ENCODE results near the gene MAP1B.

Gene MAP1B

DNA sequence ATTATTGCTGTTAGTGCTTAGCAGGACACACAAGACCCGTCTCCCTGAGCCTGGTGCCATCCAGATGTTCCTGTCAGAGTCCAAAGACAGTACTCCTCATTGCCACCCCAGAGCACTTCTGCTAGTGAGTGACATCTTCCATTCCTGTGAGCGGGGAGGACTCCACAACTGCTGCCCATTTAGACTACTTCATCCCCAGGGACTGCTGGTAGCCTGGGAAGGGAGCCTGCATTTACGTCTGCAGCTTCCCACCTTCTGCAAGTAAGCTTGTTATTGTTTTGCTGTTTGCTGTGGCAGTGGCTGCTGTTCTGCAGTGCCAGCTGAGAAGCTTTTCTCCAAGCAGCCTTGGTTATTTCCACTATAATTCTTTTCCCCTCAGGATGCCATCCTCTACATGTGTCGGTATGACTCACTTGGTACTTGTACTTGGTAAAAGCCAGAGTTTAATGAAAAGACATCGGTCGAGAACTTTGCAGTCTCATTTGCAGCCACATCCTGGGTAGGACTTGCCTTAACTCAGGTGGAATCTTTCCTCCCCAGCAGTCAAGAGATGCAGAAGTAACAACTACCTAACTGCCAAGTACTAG, 10.6 kb upstream of the MAP1B start:
- no peak for DNase-seq (ENCODE audit: low read depth)

DNA sequence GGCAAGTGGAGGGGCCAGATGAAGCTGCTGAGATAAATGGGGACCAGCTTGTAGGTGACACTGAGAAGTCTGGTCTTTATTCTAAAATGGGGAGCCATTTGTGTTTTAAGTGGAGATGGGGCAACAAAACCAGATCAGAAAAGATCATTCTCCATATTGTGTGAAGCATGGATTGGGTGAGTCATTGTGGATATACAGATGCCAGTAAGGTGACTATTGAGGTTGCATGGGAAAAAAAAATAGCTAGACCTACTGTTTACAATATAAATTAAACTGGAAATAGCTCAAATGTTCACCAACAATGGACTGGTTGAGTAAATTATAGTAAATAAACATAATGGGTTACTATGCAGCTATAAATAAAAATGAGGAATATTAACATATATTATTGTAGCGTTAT, 5.4 kb upstream of the MAP1B start:
- no peak for DNase-seq (ENCODE audit: low read depth)

DNA sequence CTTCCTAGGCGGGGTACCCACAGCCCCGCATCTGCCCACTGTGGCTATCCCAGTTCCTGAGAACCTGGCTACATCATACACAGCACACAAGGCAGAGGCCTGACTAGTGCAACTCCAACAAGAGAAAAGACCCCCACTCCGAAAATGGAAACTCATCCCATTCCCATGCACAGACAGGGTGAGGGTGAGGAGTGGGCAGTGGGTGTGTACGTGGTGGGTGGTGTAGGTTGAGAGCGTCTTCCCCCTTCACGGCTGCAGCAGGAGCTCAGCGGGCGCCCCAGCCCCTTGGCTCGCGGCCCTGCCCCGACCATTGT, 501 bp upstream of the MAP1B start:
- DNase-seq (ENCODE audit: low read depth), result no peak

DNA sequence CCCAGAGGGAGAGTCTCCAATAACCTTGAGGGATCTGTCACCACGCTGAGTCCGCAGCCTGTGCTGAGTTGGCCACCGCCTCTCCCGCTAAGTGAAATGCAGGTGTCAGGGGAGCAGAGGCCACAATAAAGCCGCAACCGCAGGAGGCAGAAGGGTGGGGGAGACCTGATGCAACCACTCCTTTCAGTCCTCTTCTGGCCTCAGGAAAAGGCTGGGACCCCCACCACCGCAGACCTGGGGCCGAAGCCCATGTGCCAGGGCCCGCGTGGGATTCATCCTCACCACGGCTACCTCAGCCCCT, 576 bp downstream of the MAP1B start:
- no peak for DNase-seq (ENCODE audit: low read depth)

DNA sequence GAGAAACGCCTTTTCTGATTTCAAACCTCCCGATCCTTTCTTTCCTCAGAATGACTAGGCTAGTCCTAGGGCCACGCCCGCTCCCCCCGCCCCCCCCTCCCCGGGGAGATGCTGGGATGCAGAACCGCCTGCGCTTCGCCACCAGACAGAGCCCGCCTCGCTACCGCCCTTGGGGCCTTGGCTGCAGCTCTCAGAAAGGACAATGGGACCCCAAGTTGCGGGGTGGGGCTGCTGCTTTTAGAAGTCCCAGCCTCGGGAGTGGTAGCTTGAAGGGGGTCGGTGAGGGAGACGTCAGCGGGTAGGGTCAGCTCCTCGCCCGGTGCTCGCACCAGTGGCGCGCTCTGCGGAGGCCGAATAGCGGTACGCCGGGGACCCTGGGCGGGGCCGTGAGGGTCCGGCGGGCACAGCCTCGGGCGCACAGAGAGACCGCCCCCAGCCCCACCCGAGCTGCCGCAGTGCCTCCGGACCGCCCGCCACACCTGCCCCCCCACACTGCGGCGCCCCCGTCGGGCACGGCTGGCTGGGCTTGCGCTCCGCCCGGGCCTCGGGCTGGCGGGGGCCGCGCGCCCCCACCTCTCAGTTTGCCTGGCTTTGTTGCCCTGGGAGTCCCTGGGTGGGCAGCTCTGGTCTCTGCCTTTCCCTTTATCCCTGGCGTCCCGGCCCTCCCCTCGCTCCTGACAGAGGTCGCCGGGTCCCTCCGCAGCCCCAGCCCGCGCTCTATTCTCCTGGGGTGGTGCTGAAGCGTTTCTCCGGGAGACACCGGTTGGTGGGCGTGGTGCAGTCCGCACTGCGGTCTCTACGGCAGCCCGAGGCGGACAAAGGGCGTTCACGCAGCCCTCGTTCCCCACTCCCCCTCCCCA, 1.2 kb downstream of the MAP1B start:
- DNase-seq (ENCODE audit: low read depth), result peak; percentile 34

DNA sequence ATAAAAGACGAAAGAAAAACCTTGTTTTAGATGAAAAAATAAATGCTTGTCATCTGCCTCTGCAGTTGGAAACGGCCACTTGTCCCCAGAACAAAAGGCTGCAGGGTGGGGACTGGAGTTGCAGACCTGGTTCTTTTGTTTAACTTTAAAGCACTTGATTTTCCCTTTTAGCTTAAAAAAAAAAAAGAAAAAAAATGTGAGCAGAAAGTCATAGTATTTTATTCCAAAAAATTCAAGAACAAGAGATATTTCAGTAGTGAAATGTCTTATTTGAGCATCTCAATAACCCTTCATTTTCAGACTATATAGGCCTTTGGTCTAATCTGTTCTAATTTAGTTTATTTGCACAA, 1.8 kb downstream of the MAP1B start:
- no peak for DNase-seq (ENCODE audit: low read depth)

DNA sequence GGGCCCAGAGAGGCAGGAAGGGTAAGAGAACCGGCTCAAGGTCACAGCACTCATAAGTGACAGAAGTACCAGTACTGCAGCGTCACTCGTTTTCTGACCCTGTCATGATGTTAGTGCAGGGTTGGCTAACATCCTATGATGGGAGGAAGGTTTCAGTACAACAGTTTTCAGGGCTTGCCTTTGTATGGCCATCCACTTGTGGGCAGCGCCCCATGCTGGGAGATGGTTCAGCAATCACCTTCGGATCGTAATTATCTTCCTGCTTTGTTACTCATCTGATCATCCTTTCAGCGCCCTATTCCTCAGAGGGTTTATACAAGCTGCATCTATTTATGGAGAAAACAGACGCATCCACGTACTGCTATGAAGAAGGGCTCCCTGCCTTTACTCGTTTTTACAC, 2.4 kb downstream of the MAP1B start:
- DNase-seq (ENCODE audit: low read depth), result no peak

DNA sequence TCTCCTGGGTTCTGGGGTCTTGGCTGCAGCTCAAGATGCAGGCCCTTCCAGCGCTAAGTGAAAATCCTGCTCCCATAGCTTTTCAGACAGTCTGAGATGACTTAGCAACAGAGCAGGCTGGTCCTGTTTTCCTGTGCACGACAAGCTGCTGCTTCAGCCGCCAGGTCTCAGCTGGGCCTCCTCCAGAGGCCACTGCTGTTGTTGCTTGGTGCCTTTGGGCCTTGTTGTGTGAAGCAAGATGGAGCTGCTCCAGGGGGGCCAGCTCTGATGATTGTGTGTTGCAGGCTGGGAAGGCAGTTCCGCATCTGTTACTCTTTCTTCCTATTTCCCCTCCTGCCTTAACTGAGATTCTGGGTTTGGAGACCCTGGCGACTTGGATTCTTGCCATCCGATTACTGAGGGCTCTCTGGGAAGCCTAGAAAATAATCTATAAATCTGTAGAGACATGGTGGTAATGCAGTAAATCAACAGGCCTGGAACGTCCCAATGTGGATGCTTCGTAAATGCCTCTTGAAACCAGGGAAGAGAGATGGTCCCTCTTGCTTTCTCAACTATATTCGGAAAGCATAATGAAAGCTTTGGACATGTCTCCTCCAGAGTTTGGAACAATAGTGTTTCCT, 3.2 kb downstream of the MAP1B start:
- no peak for DNase-seq (ENCODE audit: low read depth)

DNA sequence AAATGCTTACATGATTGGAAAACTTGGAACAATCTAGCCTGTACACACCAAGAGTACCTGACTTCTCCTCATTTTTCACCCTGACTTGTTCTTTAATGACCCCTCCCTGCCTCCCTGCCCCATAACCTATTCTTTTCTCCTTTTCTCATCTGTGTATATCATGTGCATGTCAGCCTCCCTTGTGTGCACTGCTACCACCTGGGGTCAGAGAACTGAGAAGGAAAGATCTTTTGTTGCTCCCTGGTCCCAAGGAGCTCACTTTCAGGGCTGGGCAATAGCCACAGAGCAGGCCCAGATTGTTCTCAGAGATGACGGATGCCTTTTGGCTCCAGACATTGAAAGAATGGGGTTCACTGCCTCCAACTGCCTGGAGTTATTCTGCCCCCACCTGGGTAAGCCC, 5.1 kb downstream of the MAP1B start:
- no peak for DNase-seq (ENCODE audit: low read depth)

DNA sequence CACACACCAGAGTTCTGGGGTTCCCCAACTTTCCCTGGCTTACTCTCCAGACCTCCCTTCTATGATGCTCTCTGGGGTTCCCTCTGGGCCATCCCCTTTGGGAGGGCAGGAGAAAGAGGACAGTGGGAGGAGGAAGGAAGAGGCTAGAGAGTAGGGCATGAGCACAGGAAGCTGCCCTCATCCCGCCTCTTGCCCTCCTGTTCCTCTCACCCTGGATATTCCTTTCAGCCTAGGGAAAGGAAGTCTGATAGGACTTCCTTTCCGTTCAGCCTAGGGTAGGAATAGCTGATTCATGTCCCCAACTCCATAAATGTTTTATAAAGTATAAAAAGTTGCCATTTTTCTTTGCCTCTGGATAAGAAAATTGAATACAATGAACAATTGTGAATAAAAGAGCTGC, 7.4 kb downstream of the MAP1B start:
- no peak for DNase-seq (ENCODE audit: low read depth)

DNA sequence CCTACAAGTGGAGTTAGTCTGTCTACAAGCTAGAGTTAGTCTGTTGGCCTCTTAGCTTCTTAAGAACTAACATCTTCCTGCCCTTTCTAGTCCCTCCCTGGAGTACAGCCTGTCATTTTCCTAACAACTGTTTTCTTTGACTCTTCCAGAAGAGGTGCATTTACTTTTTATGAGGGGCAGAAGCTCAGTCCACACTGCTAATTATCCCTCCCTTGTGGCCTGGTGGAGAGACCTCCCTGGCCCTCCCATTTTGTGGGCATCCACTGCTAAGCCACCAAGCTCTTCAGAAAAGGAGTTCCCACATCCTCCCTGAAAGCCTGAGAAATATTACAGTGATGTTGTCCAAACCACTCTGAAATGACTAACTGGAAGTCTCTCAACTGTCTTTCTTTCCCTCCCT, 8.0 kb downstream of the MAP1B start:
- no peak for DNase-seq (ENCODE audit: low read depth)

DNA sequence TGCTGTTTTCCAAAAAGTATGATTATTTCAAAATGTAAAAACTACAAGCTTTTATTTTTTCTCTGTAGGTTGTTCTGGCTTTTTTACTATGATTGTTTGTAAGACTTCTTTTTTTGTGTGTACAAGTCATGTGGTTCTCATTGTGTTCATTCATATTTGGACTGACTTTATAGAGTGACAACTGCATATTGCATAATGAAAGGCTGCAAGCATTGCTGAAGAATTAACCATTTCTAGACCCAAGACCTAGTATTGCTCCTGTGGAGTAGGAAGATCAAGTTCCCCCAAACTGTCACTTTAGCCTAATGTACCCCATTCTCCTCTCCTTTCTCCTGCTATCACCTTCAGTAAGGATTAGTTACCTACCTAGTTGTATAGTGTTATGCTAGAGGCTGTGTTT, 10.0 kb downstream of the MAP1B start:
- DNase-seq (ENCODE audit: low read depth), result no peak

DNA sequence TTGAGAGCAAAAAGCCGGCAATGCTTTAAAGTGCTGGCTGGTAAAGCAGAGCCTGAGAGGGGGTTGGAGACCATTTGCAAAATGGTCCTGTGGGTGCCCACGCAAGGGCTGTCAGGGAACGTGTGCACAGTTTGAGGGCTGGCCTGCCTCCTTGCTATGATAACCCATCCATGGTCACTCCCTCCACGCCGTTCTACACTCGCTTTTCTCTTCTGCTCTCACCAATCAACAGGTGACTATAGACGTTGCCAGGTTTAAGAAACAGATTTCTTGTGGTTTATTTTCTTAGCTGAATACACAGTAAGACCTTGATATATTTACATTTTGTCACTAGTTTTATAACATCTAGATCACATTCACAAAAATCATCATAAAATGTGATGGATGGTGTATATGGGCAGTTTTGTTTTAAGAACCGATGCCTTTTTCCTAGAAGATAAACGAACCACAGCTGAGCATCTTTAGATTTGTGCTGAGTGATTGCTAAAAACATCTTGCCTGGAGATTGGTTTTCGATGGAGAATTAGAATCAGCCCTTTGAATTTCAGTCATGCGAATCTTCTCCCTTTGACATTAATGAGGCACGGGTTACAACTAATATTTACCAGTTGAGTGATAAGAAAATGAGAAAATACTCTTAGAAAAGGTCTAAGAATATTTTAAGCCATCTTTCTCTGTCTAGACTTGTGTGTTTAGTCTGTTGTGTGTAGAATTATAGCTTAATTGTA, 13.9 kb downstream of the MAP1B start:
- DNase-seq (ENCODE audit: low read depth), result no peak

DNA sequence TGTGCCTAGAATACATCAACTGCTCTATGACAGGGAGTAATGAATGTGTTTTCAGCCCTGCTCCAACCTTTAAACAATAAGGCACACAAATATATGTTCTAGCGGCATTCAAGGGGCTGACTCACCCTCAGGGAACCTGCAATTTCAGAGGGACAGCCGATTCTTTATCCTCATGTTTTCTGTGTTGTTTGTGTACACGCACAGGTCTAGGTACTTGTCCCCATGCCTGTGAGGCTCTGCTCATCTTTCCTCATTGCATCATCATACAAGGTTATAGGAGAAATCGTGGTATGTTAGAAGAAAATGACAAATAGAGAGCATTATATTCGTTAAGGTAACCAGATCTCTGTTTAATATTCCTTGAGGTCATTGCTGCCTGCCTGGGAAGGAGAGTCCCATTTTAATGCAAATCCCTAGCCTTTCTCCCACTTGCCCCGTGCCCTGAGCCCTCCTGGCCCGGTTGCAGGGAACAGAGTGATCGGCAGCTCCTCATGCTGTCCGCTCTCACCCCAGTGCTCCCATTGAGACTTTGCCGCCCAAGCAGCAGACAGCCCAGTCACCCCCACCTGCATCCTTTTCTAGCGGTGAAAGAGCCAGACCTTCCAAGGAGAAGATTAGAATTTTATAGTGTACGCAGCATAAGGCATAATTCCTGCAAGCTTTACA, 14.6 kb downstream of the MAP1B start:
- DNase-seq (ENCODE audit: low read depth), result no peak

DNA sequence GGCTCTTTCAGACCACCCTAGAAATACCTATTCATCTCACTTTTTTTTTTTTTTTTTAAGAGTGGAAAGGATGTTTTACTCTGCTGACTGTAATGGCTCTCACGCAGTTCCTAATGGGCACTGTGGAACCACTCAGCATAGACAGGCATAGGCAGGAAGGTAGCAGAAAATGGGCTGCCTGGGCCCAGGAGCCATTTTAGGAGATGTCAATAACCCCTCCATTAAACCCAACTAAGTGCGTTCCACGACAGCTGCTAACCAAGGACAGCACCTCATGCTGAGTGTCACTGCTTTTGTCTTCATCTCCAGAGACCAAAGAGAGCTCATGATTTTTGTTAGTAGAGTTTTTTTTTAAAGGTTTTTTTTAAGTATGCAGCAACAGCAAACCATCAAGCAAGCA, 15.3 kb downstream of the MAP1B start:
- DNase-seq (ENCODE audit: low read depth), result no peak

DNA sequence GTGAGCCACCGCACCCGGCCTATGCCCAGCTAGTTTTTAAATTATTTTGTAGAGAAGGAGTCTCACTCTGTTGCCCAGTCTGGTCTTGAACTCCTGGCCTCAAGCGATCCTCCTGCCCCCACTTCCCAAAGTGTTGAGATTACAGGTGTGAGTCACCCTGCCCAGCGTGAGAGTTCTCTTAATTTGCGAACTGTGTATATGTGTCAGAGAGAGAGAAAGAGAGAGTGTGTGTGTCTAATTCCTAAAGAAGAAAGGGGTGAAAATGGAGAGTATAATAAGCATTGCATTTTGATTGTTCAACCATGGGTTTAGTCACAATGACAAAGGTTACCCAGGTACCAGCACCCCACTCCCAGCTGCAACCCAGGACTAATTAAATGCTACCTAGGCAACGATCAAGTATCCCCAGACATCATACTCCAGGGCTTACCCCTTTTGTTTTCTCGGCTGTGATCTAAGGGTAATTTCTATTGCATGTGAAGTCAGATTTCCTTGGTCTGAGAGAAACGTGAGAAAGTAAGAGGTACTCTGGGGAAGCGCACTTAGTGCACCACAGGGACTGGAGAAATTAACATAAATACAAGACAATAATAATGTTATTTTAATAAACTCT, 16.6 kb downstream of the MAP1B start:
- no peak for DNase-seq (ENCODE audit: low read depth)

DNA sequence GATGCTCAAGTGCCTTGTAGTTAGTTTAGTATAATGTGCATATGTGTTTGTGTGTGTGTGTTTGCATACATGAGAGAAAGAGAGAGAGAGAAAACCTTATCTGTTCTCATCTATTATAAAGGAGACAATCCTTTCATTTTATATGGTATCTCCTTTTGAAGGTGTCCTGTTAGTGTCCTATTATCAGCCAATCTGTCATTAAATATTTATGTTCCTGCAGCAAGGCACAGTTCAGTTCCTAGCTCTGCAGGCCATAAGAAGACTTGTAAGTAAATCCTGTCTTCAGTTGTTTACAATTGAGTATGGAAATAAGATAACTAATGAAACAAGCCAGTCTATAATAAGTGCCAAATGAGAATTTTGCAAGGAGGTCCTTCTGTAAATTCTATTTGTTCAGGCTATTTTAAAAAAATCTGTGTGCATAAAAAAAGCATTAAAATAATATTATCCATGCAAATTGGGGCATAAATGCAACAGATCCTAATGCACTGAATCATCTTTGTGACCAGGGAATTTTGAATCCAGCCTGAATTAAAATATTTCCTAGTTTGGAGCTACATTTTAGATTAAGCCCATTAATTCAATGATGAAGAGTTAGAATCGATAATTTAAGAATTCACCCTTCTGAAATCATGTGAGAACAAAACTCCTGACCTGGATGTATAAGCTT, 18.1 kb downstream of the MAP1B start:
- DNase-seq (ENCODE audit: low read depth), result no peak

DNA sequence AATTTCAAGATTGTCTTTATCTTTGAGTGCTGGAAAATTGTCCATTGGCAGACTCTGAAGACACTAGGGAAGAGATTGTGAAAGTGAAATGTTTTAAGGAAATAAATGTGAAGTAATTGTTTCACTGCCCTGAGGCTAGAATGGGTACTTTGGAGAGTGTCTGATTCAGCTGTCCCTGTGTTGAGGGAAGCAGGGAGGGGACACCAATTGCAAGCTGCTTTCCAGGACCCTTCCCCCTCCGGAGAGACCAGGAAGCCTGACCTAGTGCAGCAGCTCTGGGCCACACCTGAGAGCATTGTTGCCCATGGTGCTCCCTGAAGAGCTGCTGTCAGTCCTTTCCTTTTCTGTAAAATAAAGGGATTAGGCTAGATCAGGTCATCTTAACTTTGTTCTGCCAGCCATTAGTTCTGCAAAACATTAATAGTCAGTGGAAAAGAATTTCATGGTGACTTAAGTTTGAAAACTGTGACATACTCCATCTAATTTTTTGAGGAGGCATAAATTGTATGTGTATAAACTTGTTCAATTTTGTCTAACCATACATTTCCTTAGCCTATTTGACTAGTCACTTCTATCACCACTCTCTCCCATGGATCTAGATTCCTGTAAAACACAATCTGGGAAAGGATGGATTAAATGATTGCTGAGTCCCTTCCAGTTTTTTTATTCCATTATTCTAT, 18.8 kb downstream of the MAP1B start:
- DNase-seq (ENCODE audit: low read depth), result no peak

DNA sequence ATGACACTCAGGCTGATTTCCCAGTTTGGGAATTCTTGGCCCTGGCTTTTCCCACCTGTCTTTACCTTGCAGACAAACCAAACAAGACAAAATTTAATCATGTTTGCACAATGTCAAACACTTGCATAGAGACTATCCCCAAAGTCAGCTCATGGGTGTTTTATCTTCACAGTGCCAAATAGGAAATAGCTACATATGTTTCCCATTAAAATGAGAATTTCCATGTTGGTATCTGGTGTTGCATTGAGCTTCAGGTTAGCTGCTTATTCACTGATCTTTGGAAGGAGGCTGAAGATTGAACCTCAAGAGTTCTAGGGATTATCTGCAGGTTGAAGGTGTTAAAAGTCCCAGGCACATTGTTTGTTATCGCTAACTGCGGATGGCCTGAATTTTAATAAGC, 19.5 kb downstream of the MAP1B start:
- no peak for DNase-seq (ENCODE audit: low read depth)

DNA sequence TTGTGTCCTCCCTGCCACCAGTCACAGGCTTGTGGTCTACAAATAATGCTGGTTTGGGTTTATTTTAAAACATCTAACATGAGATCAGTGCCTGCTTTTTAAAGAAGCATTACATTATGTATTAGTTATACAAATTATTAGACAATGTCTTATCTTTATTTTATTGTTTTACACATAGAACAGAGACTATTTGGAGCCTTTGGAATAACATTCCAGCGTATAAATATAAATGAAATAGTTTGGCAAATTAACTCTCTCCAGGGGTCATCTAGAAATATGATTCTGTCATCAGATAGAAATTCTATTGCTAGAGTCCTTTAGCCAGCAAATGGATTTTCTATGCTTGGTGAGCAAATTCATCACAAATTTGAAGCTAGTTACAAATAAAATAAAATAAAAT, 22.4 kb downstream of the MAP1B start:
- DNase-seq (ENCODE audit: low read depth), result no peak

DNA sequence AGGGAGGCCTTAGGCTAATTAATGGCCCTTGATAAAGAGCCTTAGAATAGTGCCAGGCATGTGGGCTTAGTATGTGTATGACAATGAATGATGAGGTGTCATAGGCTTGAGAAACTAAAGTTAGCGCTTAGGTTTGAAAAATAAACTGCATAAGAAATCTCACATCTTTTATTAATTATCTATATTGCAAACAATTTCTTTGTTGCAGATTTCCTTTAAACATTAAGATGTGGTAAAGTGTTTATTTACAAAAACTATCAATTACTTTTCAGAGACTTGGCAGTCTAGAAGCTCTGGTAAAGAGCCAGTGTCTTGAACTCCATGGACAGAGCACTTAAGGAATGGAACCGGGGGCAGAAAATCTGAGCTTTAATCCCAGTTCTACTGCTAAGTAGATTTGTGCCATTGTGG, 23.1 kb downstream of the MAP1B start:
- no peak for DNase-seq (ENCODE audit: low read depth)
